ENCODE measurements around the gene CLMN. TPM values are rescaled to one million over a fixed set of nuclear protein-coding genes. Genes with fewer than 3 reads are reported as not detected.

The CLMN gene
- total and polyA plus RNA-seq, 2 of the 4 experiments (the other 2 are of a cell fraction) = 0.10 to 0.18 TPM

GRCh38 chr14:95274874-95275273, 44.8 kb downstream of the CLMN start:
- no peak overlapping the region for H3K23ac ChIP-seq (ENCODE audit: low read depth, low read length)
- dilution Hi-C loops (cut with HindIII; ENCODE audit: low sequenced_read_pairs, unreplicated experiment) = no loop called here
- DNase-seq = no peak
- H4K91ac ChIP-seq (ENCODE audit: insufficient read depth, low read depth, low read length) = no peak overlapping the region
- CTCF ChIA-PET = no interaction called here
- no peak overlapping the region for H2BK20ac ChIP-seq (ENCODE audit: low read depth, low read length)
- no peaks in the 10 kb centered on the region for H3K27me3 ChIP-seq (ENCODE audit: control insufficient read depth, insufficient read depth, low read length)
- H3K4me3 ChIP-seq (ENCODE audit: insufficient read depth, low read depth, low read length) = no peak overlapping the region
- intact Hi-C loops (cut with micrococcal nuclease) = no loop called here
- no peak overlapping the region for H2AFZ ChIP-seq (replicated peaks; ENCODE audit: low read length, poor library complexity)
- H3K4me1 ChIP-seq (ENCODE audit: control insufficient read depth, insufficient read depth, low read length) = no peaks in the 10 kb centered on the region
- H2BK120ac ChIP-seq (ENCODE audit: low read depth, low read length) = no peak overlapping the region
- no peaks in the 10 kb centered on the region for H4K20me1 ChIP-seq (ENCODE audit: insufficient read depth, low read length)
- H2AK9ac ChIP-seq (replicated peaks; ENCODE audit: low read depth, low read length, poor library complexity) = no peak overlapping the region
- no peaks in the 10 kb centered on the region for H3K9me1 ChIP-seq (ENCODE audit: insufficient read depth, low read length)
- H3K4ac ChIP-seq (ENCODE audit: low read depth, low read length) = no peak overlapping the region
- in situ Hi-C loops (cut with MboI; ENCODE audit: low sequenced_read_pairs) = no loop called here
- no peak overlapping the region for H3K14ac ChIP-seq (replicated peaks; ENCODE audit: low read depth, low read length)
- TF ChIP-seq SMC3 (IDR thresholded peaks at IDR 0.05; ENCODE audit: low read depth, low read length) (no peak), MAZ (IDR thresholded peaks at IDR 0.05; ENCODE audit: borderline replicate concordance, low read depth, low read length) (no peak), RCOR1 (IDR thresholded peaks at IDR 0.05; ENCODE audit: insufficient replicate concordance, low read length) (no peak), ELK1 (IDR thresholded peaks at IDR 0.05; ENCODE audit: borderline replicate concordance, low read depth, low read length) (no peak), MAFK (IDR thresholded peaks at IDR 0.05; ENCODE audit: low read depth, low read length) (no peak), RFX5 (IDR thresholded peaks at IDR 0.05; ENCODE audit: low read depth, low read length) (no peak), MXI1 (IDR thresholded peaks at IDR 0.05; ENCODE audit: borderline replicate concordance, low read depth, low read length) (no peak), POLR2A (IDR thresholded peaks at IDR 0.05; ENCODE audit: low read depth, low read length) (no peak), BHLHE40 (IDR thresholded peaks at IDR 0.05; ENCODE audit: low read depth, low read length) (no peak), RAD21 (IDR thresholded peaks at IDR 0.05; ENCODE audit: low read length) (no peak), FOS (IDR thresholded peaks at IDR 0.05; ENCODE audit: low read depth, low read length) (no peak), CHD1 (IDR thresholded peaks at IDR 0.05; ENCODE audit: low read depth, low read length) (no peak), NFE2L2 (IDR thresholded peaks at IDR 0.05; ENCODE audit: low read depth, low read length) (no peak), CEBPB (IDR thresholded peaks at IDR 0.05; ENCODE audit: low read depth, low read length) (no peak)
- TF ChIP-seq, protein P1, sequence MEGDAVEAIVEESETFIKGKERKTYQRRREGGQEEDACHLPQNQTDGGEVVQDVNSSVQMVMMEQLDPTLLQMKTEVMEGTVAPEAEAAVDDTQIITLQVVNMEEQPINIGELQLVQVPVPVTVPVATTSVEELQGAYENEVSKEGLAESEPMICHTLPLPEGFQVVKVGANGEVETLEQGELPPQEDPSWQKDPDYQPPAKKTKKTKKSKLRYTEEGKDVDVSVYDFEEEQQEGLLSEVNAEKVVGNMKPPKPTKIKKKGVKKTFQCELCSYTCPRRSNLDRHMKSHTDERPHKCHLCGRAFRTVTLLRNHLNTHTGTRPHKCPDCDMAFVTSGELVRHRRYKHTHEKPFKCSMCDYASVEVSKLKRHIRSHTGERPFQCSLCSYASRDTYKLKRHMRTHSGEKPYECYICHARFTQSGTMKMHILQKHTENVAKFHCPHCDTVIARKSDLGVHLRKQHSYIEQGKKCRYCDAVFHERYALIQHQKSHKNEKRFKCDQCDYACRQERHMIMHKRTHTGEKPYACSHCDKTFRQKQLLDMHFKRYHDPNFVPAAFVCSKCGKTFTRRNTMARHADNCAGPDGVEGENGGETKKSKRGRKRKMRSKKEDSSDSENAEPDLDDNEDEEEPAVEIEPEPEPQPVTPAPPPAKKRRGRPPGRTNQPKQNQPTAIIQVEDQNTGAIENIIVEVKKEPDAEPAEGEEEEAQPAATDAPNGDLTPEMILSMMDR (conservative IDR thresholded peaks at IDR 0.05; ENCODE audit: low read depth, low read length) = no peak
- TF ChIP-seq, protein P2, sequence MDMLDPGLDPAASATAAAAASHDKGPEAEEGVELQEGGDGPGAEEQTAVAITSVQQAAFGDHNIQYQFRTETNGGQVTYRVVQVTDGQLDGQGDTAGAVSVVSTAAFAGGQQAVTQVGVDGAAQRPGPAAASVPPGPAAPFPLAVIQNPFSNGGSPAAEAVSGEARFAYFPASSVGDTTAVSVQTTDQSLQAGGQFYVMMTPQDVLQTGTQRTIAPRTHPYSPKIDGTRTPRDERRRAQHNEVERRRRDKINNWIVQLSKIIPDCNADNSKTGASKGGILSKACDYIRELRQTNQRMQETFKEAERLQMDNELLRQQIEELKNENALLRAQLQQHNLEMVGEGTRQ (IDR thresholded peaks at IDR 0.05; ENCODE audit: low read depth, low read length) = no peak
- H3K9me3 ChIP-seq (ENCODE audit: control insufficient read depth, insufficient read depth, low read length) = no peaks in the 10 kb centered on the region
- H4K8ac ChIP-seq (ENCODE audit: low read depth in 2 of 2, low read length in 2 of 2) = no peak overlapping the region
- 100% methylated on average over 1 of the region's 6 CpGs; no CpG with 5 or more reads in 1 of the 2 experiments for WGBS, 2 experiments (ENCODE audit: extremely low coverage in 2 of 2, insufficient read length in 1 of 2)
- H2BK5ac ChIP-seq (ENCODE audit: low read depth, low read length, poor library complexity, severe bottlenecking) = no peak overlapping the region
- H3K56ac ChIP-seq (ENCODE audit: extremely low read depth, insufficient read depth, low read length) = no peak overlapping the region
- no peak overlapping the region for H4K5ac ChIP-seq (ENCODE audit: low read depth, low read length)
- H2AK5ac ChIP-seq (ENCODE audit: low read depth, low read length) = no peak overlapping the region
- no peak overlapping the region for H3K27ac ChIP-seq (ENCODE audit: insufficient read depth, low read length)
- no peaks in the 10 kb centered on the region for H3K36me3 ChIP-seq (ENCODE audit: control insufficient read depth, insufficient read depth, low read length)
- BruUV-seq (replicated peaks) = no TSS peak
- no peak overlapping the region for H3K4me2 ChIP-seq (ENCODE audit: low read depth, low read length)
- no peak overlapping the region for H3K18ac ChIP-seq (ENCODE audit: low read depth, low read length)
- H2BK15ac ChIP-seq (ENCODE audit: low read depth, low read length) = no peak overlapping the region
- H3K79me1 ChIP-seq (ENCODE audit: low read depth in 1 of 2, low read length in 2 of 2) = no peaks in the 10 kb centered on the region
- ATAC-seq (ENCODE audit: low read depth) = no peak
- no peak overlapping the region for H3K9ac ChIP-seq (ENCODE audit: low read depth, low read length)
- POLR2A ChIA-PET (ENCODE audit: unreplicated experiment) = no interaction called here

Measured in IMR-90 (cell line).